ENCODE results near the gene OR8D4. TPM values are rescaled to one million over a fixed set of nuclear protein-coding genes. Genes with fewer than 3 reads are reported as not detected.

Gene OR8D4
- total and polyA plus RNA-seq, 2 donors (not counting 3 experiments of a cell fraction or from before 2014, with no cell fraction given): not detected

DNA sequence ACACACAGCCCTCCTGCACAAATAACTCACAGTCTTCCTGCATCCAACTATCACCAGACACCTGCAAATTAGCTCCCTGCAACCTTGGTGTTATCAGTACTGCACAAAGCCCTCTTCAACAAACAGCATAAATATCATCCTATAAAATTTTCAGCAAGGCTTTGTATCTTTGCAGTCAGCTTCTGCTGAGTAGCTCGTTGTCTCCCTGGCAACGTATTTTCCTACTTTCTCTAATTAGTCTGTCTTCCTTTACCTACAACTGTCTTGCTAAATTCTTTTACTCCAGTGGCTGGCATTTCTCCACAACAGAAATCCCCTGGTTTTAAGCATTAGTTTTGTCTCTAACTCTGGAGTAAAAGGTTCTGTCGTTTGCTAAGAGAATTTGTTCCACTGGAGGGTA is 3.9 kb downstream of the OR8D4 start:
- Histone ChIP-seq H3K79me2 (ENCODE audit: control insufficient read depth, insufficient read depth, low read length) (no peaks in the 10 kb centered on the region), H3K4me2 (ENCODE audit: insufficient read depth, low read length) (no peak overlapping the region), H3K9ac (replicated peaks; ENCODE audit: extremely low read depth, insufficient read depth, low read length) (no peak overlapping the region), H3K36me3 (ENCODE audit: control insufficient read depth in 2 of 2, extremely low read depth in 1 of 2, insufficient read depth in 2 of 2, low read length in 2 of 2) (no peaks in the 10 kb centered on the region), H3K9me3 (replicated peaks; ENCODE audit: control insufficient read depth, insufficient read depth, low read length) (no peaks in the 10 kb centered on the region), H3K27me3 (ENCODE audit: control insufficient read depth in 2 of 2, insufficient read depth in 2 of 2, low read length in 2 of 2) (no peaks in the 10 kb centered on the region), H2AFZ (ENCODE audit: low read depth, low read length) (no peak overlapping the region), H3K4me1 (ENCODE audit: control insufficient read depth, extremely low read depth, insufficient read depth, low read length) (no peaks in the 10 kb centered on the region), H3K9me1 (replicated peaks; ENCODE audit: control insufficient read depth, extremely low read depth, insufficient read depth, low read length) (no peaks in the 10 kb centered on the region), H3K4me3 (replicated peaks in 1 of 3; ENCODE audit: insufficient read depth in 1 of 3, low read depth in 1 of 3, low read length in 3 of 3) (no peak overlapping the region), H3K27ac (ENCODE audit: insufficient read depth, low read depth, low read length) (no peak overlapping the region), H4K20me1 (replicated peaks; ENCODE audit: control insufficient read depth, extremely low read depth, insufficient read depth, low read length) (no peaks in the 10 kb centered on the region)
- POLR2A ChIA-PET: no interaction called here
- intact Hi-C loops (cut with micrococcal nuclease) (no loop called here), dilution Hi-C loops (cut with MboI; ENCODE audit: extremely low pct_ligation_motif_present, low sequenced_read_pairs) (no loop called here)
- DNase-seq (ENCODE audit: low read depth, low spot score) (no peak), FAIRE-seq (no peak)
- CTCF ChIA-PET: no interaction called here
- no TSS peak for BruUV-seq (replicated peaks)
- TF ChIP-seq POLR2AphosphoS5 (IDR thresholded peaks at IDR 0.05; ENCODE audit: insufficient read depth, low read depth, low read length) (no peak), GATA2 (IDR thresholded peaks at IDR 0.05; ENCODE audit: insufficient read depth, insufficient read length, low read depth, low read length) (no peak), FOS (IDR thresholded peaks at IDR 0.05; ENCODE audit: borderline replicate concordance, insufficient read depth, low read length) (no peak), POLR2A (IDR thresholded peaks at IDR 0.05; ENCODE audit: low read depth, low read length) (no peak), EZH2 (IDR thresholded peaks at IDR 0.05; ENCODE audit: borderline replicate concordance, low read depth, low read length, severe bottlenecking) (no peak), MYC (IDR thresholded peaks at IDR 0.05; ENCODE audit: low read depth, low read length) (no peak), JUN (IDR thresholded peaks at IDR 0.05; ENCODE audit: borderline replicate concordance, insufficient read depth, insufficient read length, low read depth) (no peak)
- TF ChIP-seq, protein P1, sequence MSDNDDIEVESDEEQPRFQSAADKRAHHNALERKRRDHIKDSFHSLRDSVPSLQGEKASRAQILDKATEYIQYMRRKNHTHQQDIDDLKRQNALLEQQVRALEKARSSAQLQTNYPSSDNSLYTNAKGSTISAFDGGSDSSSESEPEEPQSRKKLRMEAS (IDR thresholded peaks at IDR 0.05; ENCODE audit: insufficient read depth, insufficient read length): no peak
- TF ChIP-seq, protein P2, sequence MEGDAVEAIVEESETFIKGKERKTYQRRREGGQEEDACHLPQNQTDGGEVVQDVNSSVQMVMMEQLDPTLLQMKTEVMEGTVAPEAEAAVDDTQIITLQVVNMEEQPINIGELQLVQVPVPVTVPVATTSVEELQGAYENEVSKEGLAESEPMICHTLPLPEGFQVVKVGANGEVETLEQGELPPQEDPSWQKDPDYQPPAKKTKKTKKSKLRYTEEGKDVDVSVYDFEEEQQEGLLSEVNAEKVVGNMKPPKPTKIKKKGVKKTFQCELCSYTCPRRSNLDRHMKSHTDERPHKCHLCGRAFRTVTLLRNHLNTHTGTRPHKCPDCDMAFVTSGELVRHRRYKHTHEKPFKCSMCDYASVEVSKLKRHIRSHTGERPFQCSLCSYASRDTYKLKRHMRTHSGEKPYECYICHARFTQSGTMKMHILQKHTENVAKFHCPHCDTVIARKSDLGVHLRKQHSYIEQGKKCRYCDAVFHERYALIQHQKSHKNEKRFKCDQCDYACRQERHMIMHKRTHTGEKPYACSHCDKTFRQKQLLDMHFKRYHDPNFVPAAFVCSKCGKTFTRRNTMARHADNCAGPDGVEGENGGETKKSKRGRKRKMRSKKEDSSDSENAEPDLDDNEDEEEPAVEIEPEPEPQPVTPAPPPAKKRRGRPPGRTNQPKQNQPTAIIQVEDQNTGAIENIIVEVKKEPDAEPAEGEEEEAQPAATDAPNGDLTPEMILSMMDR (IDR thresholded peaks at IDR 0.05; ENCODE audit: extremely low read depth in 1 of 2, insufficient read depth in 1 of 2, low read depth in 1 of 2, low read length in 2 of 2): no peak
